HG02798 (cell line): Measurements from ENCODE around the gene KATNB1.
A peak's percentile ranks its signal among the peaks of the same experiment; 100 is the strongest.
"Not testable (repeated sequence)": the region's sequence is repeated elsewhere in the genome, so short reads cannot be mapped to it uniquely, and the experiment has no call there.

Experiments
- ATAC-seq: cut with Tn5 transposase; IDR thresholded peaks from one replicate; pipeline ENCODE4 v1.9.1; 2021; ENCODE audit warnings: mild to moderate bottlenecking; ENCODE audit not compliant: unreplicated experiment, poor library complexity

Gene KATNB1

DNA sequence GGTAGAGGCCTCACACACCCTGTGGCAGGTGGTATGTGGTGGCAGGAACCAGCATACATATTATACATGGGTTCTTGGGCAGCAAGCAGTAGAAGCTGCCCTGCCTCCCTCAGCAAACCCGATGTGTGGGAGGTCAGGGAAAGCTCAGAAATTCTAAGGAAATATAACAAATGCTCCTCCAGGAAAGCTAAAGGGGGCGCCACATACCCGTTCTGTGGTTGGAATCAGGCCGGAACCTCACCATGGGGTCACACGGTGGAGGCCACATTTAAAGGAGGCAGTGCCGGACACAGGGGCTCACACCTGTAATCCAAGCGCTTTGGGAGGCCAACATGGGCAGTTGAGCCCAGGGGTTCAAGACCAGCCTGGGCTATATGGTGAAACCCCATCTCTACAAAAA lies 12.4 kb upstream of the KATNB1 start:
- no peak for ATAC-seq

DNA sequence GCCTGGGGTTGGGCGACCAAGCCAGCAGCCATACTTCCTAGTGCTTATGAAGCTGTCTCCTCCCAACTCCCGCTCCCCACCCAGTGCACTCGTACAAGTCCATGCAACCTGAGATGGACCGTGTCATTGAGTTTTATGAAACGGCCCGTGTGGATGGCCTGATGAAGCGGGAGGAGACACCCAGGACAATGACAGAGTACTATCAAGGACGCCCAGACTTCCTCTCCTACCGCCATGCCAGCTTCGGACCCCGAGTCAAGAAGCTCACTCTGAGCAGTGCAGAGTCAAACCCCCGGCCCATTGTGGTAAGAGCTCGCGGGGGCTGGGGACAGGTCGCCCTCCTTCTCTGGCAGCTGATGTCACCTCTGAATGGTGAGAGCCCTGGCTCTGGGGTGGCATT lies 11.0 kb upstream of the KATNB1 start:
- no peak for ATAC-seq

DNA sequence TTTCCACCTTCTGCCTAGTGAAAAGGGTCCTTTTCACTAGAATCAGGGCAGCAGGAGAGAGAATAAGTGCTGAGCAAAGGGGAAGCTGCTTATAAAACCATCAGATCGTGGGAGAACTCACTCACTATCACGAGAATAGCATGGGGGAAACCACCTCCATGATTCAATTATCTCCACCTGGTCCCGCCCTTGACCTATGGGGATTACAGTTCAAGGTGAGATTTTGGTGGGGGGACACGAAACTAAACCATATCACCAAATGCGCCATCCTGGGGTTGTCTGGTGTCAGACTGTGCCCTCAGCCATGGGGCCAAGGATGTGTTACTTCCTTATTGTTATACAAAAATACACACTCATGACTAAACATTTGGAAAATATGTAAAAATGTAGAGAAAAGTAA lies 10.4 kb upstream of the KATNB1 start:
- ATAC-seq = no peak

DNA sequence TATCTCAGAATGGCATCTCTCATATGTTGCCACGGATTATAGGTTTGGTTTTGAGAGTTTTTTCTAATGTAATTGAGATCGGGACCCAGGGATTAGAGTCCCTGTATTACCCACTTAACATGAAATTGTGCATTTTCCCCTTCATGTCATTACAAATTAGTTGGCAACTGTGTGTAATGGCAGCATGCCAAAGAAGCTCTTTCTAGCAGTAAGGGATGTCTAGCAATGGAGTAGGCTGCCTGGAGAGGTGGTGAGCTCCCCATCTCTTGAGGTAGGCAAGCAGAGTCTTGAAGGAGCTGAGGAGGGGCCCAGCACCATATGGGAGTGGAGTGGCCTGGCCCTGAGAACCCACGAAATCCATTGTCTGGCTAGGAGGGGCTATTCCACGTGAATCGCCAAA lies 10.0 kb upstream of the KATNB1 start:
- no peak for ATAC-seq

DNA sequence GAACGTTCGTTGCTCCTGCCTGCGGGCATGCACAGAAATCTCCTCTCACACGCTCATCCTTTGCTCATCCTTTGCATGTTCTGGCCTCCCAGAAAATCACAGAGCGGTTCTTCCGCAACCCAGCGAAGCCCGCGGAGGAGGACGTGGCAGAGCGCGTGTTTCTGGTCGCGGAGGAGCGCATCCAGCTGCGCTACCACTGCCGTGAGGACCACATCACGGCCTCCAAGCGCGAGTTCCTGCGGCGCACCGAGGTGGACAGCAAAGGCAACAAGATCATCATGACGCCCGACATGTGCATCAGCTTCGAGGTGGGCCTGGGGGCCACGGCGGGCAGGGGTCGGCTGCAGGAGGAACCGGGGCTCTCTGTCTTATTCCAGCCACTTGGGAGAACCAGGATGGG lies 9.6 kb upstream of the KATNB1 start:
- ATAC-seq = no peak

DNA sequence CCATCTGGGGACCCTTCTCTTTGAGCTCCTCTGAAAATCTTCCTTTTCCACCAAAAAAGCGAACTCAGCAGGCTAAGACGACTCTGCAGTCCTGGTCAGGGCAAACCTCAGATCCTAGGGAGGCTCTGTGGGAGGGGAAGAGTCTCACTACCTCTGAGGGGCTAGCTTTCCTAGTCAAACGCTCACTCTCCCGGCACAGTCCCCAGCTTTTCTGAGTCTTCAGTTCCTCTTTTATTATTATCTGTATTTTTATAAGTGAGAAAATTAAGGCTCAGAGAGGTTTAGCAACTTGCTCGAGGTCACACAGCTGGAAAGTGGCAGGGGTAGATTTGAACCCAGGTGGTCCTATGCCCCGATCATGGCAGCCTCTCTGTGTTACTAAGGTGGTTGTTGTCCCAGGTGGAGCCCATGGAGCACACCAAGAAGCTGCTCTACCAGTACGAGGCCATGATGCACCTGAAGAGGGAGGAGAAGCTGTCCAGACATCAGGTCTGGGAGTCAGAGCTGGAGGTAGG lies 9.1 kb upstream of the KATNB1 start:
- ATAC-seq = no peak

DNA sequence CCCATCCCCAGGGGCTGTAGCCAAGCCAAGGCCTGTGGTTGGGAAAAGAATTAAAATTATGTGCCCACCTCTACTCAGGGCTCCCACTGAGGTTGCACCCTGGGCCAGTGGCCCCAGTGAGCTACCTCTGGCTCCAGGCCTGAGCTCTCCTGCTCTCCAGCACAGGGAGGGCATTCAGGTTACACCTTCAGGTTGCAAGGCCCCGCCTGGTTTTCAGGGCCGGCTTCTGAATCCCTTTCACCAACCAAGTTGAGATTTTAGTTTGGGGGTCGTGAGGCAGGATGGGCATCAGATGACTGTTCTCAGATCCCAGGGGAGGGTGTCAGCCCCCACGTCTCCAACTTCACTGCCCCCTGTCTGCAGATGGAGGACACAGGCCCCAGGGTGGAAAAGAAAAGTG lies 8.0 kb upstream of the KATNB1 start:
- no peak for ATAC-seq

DNA sequence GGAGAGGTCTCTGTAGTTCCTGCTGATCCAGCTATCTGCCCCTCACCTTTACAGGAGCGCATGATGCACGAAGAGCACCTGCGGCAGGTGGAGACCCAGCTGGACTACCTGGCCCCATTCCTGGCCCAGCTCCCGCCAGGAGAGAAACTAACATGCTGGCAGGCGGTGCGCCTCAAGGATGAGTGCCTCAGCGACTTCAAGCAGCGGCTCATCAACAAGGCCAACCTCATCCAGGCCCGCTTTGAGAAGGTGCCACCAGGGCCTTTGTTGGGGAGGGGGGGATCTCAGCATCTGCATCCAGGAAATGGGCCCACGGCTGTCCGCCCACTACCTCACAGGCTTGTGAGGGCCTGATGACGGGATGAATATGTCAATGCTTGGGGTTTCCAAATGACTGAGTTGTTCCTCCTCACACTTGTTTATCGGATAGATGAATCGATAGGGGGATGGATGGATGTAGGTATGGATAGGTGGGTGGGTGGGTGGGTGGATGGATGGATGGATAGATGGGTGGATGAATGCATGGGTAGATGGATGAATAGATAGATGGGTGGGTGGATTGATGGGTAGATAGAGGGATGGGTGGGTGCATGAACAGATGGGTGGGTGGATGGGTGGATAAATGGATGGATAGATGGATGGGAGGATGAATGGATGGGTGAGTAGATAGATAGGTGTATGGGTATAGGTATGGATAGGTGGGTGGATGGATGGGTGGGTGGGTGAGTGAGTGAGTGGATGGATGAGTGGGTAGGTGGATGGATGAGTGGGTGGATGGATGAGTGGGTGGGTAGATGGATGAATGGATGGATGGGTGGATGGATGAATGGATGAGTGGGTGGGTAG lies 7.0 kb upstream of the KATNB1 start:
- no peak for ATAC-seq

DNA sequence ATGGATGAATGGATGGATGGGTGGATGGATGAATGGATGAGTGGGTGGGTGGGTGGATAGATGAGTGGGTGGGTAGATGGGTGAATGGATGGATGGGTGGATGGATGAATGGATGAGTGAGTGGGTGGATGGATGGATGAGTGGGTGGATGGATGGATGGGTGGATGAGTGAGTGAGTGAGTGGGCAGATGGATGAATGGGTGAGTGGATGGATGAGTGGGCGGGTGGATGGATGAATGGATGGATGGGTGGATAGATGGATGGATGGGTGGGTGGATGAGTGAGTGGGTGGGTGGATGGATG lies 6.4 kb upstream of the KATNB1 start:
- no peak for ATAC-seq

DNA sequence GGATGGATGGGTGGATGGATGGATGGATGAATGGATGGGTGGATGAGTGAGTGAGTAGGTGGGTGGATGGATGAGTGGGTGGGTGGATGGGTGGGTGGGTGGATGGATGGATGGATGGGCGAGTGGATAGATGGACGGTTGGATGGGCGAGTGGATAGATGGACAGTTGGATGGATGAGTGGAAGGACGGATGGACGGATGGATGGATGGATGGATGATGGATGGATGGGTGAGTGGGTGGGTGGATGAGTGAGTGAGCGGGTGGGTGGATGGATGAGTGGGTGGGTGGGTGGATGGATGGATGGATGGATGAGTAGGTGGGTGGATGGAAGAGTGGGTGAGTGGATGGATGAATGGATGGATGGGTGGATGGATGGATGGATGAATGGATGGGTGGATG lies 5.7 kb upstream of the KATNB1 start:
- not testable (repeated sequence) for ATAC-seq

DNA sequence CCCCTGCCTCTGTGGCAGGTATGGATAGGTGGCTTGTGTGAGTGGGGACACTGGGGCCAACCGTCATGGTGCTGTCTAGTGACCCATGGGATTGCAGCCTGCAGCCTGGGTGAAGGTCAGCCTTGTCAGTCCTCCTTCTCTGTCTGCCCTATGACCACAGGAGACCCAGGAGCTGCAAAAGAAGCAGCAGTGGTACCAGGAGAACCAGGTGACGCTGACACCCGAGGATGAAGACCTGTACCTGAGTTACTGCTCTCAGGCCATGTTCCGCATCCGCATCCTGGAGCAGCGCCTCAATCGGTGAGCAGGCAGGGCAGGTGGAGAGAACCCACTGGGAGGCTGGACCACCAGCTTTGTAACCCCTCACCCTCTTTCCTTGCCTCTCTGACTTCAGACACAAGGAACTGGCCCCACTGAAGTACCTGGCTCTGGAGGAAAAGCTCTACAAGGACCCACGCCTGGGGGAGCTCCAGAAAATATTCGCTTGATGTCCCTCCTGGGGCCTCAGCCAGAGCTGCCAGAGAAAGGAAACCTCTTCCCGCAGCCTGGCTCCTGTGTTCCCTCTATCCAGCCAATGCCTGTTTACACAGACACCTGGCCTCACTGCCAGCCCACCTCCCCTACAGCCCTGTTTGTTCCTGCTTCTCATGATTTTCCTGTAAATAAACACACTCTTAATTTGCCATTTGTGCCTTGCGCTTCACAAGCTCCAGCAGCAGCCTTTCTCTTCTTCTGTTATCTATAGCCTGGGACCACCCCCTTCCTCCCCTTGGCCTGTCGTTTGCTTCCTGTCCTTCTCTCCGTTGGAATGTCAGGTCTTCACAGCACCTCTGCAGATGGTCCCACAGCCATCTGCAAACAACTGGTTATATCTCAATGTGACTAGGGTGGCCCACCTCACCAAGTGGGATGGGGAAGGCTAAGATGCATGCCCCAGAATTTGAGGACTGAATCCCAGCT lies 4.5 kb upstream of the KATNB1 start:
- no peak for ATAC-seq

DNA sequence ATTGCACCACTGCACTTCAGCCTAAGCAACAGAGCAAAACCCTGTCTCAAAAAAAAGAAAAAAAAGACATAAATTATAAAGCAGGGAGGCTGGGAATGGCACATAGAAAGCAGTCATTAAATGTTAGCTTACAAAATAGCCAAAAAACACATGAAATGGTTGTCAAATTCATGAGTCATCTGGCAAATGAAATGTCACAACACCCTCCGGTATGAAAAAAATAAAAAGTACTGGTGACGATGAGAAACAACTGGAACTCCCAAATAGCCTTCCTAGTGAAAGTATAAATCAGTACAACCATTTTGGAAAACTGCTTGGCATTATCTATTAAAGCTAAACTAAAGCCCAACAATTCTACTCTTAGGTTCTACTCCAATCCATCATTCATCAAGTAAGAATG lies 3.5 kb upstream of the KATNB1 start:
- no peak for ATAC-seq

DNA sequence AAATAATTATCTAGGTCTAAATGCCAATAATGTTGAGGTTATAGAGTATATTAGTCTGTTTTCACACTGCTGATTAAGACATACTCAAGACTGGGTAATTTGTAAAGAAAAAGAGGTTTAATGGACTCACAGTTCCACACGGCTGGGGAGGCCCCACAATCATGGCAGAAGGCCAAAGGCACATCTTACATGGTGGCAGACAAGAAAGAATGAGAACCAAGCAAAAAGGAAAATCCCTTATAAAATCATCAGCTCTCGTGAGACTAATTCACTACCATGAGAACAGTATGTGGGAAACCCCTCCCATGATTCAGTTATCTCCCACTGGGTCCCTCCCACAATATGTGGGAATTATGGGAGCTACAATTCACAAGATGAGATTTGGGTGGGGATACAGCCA lies 2.9 kb upstream of the KATNB1 start:
- no peak for ATAC-seq

DNA sequence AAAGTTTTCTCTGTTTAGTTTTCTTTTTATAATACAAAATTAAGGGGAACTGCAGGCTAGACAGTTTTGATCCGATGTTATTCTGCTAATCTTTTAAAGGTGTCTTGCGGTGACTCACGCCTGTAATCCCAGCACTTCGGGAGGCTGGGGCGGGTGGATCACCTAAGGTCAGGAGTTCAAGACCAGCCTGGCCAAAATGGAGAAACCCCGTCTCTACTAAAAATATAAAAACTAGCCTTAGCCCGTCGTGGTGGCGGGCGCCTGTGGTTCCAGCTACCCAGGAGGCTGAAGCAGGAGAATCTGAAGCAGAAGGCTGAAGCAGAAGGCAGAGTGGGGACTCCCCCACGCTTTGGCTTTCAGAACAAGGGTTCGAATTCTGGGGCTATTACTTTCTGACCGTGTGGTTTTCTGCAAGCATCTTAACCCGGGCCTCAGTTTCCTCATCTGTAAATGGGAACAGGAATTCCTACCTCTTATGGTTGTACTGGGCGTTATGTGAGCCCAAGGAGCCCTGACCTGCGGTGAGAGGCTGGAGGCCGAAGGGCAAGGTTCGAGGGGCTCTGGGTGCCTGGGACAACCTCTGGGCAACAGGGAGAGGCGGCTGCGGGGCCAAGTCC lies 1.2 kb upstream of the KATNB1 start:
- ATAC-seq = no peak

DNA sequence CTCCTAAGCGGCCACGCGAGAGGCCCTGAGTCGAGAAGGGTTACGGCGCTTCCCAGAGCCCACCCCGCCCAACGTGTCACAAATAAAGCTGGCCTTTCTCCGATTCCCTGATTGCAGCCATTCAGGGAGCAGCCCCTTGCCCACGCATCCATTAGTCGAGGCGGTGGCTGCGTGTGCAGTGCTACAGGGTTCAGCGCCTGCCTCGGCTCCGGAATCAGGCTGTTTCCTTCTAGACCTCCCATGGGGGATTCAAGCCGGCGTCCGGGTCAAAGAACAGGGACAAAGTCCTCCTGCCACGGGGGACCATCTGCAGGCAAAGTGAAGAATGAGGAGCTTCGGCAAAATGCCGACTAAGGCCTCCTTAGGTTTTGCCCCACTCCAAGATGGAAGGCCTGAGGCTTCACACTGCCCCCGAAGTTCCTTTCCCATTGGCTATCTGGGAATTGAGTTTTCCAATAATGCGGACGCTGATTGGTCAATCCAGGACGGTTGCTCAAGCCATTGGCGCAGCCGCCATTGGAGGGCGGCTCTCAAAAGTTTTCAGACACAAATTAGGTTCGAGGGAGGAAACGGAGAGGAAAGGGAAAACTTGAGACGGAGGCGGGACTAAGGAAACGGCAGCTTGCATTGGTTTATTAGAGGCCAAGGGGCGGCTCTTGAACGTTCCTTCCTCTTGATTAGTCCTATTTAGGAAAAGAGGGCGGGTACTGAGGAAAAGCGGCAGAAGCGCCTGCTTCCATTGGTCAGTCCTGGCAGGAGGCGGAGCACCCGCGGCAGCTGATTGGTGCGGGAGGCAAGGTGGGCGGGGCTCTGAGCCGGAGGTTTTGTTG lies 430 bp upstream of the KATNB1 start:
- ATAC-seq = peak; percentile 93

DNA sequence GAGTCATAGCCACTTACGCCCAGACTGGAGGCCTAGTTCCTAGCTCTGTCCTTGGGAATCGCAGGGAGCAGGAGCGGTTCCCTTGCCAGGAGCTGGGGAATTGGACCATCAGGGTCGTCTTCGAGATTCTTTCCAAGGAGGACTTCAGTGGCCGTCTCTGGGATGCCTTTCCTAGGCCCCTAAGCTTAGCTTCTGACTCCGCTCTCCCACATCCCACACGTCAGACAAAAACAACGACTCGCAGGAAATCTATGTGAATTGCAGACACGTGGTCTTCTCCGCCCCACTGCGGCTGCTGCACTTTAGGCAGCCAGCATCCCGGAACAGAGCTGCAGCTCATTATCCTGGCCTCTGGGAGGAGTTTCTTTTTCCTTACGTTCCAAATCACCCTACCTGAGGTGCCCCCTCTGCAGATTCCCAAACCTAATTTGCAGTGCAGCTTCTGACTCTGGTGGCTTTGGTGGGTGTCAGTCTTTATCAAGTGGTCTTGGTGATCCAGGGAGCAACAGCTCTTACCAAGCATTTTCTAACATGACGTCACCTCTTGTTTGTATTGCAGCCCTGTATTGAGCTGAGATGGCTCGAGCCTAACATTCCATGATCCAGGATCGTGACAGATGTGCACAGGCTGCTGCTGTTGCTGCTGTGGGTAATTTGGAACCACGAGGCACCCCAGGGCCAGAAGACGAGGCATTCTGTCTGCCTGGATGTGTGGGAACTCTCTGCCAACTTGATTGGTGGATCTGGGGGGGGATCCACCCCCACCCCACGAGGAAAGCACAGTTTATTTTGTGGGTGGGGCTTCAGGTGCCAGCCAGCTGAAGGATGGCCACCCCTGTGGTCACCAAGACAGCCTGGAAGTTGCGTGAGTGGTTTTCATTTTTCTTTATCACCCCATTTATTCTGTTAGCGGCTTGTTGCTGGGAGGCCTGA lies 1.1 kb downstream of the KATNB1 start:
- no peak for ATAC-seq

DNA sequence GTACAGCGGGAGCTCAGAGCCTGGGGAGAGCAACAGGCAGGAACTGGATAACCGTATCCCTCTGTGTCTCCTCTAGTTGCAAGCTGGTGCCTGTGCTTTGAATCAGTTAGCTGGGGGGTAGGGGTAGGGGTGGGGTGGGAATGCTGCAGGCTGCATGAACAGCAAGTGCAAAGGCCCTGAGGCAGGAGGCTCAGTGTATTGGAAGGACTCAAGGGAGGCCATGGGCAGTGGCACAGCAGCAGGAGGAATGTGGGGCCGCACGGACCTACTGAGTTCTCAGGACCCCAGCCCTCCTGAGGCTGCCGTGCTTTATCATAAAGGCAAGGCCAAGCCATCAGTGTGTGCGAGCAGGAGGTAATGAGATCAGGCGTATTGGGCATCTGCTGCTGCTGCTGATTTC lies 3.3 kb downstream of the KATNB1 start:
- no peak for ATAC-seq

DNA sequence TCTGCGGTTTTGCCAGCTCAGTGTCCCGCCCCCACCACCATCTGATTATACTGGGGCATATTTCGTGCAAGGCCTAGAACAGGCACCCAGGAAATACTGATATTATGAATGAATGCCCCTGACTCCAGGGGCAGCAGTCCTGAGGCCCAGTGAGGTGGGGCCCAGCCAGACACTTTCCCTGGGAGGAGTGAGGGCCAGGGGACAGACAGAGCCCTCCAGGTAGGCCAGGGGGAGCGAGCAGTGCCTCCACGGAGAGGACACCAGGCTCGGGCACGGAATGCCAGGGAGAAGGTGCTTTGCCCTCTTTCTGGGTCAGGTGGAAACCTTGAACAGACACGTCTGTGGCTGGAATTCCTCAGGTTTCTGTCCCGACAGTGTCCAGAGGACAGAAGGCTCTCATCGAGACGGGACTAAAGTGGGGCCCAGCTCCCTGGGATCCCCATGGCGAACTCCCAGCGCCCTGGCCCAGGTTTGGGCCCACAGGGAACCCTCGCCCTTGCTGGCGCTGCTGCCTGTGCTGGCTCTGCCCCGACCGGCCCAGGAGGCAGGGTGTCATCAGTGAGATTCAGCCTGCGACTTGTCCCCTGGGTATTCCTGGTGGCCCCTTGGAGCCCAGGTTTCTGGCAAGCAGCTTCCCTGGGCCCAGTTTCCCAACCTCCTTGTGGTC lies 4.3 kb downstream of the KATNB1 start:
- no peak for ATAC-seq
